ENCODE data around the gene DHPS.

DNA sequence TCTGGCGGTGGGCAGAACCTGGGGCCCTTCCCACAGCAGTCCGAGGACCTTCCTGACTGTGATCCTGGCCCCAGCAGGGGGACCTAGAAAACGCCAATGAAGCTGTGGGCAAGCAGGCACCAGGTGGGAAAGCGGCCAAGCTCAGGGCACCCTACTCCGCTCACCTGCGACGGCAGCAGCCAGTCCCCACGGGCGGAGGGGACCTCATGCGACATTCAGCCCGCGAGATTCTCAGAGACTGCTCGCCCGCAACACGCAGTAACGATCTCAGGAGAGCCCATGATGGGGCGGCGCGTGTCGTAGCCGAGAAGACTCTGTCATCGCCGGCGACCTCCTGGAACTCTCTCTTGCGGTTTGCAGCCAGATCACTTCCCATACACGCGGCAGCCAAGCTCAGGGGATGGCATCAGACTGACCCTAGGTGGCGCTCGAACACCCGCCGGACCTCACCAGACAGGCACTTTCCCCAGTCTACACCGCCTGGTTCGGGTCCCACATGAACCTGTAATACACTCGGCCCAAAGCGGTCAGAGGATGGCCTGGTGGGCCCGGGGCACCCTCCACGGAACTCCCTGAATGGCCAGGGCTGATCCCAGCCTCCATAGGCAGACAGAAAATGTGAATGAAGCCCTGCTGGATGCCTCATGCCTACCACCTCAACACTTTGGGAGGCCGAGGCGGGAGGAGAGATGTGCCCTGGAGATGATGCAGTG is 41.6 kb downstream of the DHPS start:
- no peak for TF ChIP-seq POLR2A (IDR thresholded peaks at IDR 0.05)
- TF ChIP-seq, protein P1, sequence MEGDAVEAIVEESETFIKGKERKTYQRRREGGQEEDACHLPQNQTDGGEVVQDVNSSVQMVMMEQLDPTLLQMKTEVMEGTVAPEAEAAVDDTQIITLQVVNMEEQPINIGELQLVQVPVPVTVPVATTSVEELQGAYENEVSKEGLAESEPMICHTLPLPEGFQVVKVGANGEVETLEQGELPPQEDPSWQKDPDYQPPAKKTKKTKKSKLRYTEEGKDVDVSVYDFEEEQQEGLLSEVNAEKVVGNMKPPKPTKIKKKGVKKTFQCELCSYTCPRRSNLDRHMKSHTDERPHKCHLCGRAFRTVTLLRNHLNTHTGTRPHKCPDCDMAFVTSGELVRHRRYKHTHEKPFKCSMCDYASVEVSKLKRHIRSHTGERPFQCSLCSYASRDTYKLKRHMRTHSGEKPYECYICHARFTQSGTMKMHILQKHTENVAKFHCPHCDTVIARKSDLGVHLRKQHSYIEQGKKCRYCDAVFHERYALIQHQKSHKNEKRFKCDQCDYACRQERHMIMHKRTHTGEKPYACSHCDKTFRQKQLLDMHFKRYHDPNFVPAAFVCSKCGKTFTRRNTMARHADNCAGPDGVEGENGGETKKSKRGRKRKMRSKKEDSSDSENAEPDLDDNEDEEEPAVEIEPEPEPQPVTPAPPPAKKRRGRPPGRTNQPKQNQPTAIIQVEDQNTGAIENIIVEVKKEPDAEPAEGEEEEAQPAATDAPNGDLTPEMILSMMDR (IDR thresholded peaks at IDR 0.05): peak; percentile 68 to 84 (median 75)
